GM13977 (cell line): ENCODE measurements around the gene IZUMO4.

ENCODE experiments used
- DNase-seq: peaks from one replicate; pipeline ENCODE4 v3.0.0; 2012; ENCODE audit warnings: low spot score
- CTCF ChIP-seq: IDR thresholded peaks from 2 replicates; pipeline ENCODE4 v1.5.1; 2012; ENCODE audit warnings: mild to moderate bottlenecking, control low read depth; ENCODE audit not compliant: insufficient read depth; ENCODE audit errors: extremely low read depth, missing control alignments
- in situ Hi-C: fragments of 300-500 bp; cut with MboI; formaldehyde crosslinking; loops from one replicate; pipeline ENCODE4 v1.12.0; 2022; ENCODE audit warnings: low sequenced_read_pairs, low pct_unique_long_range_greater_than_20kb, mixed read lengths, inconsistent platforms; ENCODE audit not compliant: unreplicated experiment

The IZUMO4 gene

GRCh38 chr19:2064395-2064787 is 32.3 kb upstream of the IZUMO4 start:
- in situ Hi-C loops = no loop called here
- no peak for TF ChIP-seq CTCF
- DNase-seq = no peak

DNA sequence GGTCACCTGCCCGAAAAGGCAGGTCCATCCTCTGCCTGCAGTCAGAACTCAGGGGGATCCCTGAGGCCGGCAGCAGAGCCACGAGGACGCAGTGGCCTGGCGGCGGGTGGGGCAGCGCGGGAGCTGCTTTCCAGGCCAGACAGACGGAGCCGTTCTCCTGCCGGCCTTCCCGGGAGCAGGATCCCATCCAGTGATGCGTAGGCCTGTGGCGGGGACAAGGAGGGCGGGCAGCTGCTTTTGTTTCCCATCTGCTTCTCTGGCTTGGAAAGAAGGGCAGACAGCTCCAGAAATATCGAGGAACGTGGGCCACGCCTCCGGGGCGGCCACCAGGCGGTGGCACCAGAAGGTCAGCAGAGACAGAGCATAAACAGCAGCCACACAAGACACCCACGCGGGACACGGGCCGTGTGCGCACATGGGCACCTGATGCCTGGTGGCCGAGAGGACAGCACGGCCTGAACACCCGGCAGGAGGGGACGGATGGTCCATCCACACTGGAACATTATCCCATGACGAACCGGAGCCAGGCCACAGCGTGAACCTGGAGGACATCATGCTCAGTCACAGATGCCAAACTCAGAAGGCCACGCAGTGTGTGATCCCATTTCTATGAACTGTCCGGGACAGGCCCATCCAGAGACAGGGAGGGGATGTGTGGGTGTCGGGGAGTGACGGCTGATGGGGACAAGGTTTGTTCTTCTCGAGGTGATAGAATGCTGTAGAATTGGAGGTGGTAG is 31.8 kb upstream of the IZUMO4 start:
- DNase-seq = no peak
- no peak for TF ChIP-seq CTCF
- in situ Hi-C loops = no loop called here

- no peak for TF ChIP-seq CTCF
- in situ Hi-C loops = no loop called here
- no peak for DNase-seq
Observed at GRCh38 chr19:2070436-2070827, 26.3 kb upstream of the IZUMO4 start.

GRCh38 chr19:2070986-2071673 is 25.6 kb upstream of the IZUMO4 start:
- in situ Hi-C loops = no loop called here
- DNase-seq = no peak
- no peak for TF ChIP-seq CTCF

- TF ChIP-seq CTCF = no peak
- in situ Hi-C loops = no loop called here
- DNase-seq = no peak
Observed at GRCh38 chr19:2072757-2073551, 23.8 kb upstream of the IZUMO4 start.

DNA sequence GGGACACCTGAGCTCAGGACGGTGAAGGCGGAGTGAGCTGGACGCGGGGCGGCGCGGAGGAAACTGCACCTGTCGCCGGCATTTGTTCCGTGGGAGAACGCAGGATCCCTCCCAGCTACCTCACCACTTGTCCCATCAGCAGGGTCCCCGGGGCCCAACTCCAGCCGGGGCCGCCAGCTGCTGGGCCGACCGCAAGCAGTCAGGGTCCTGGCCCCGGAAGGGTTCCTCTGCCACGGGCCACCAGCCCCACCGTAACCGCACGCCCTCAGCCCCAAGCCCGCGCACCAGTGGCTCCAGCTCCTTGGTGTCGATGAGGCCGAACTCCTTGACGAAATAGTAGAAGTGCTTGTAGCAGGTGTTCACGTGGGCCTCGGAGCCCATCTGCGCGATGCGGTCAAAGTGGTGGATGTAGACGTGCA is 20.2 kb upstream of the IZUMO4 start:
- in situ Hi-C loops = no loop called here
- DNase-seq = no peak
- no peak for TF ChIP-seq CTCF
